Common myeloid progenitor, CD34-positive (primary cell): Measurements from ENCODE around the gene ZBTB16.

ENCODE experiments used
- CTCF ChIA-PET: fragments of 350-600 bp; sonication (Branson Sonifier 250); formaldehyde crosslinking; loops from one replicate; lab custom pipeline; 2021; ENCODE audit warnings: antibody characterized with exemption; lab: Charles Lee
- POLR2A ChIA-PET: fragments of 350-600 bp; sonication (Branson Sonifier 250); formaldehyde crosslinking; loops from one replicate; lab custom pipeline; 2021; ENCODE audit warnings: antibody characterized with exemption; lab: Charles Lee
- DNase-seq, 3 donors: peaks; one replicate each; pipeline versions ENCODE4 v3.0.0 to v3.0.0-alpha.2; 2013
- H3K27ac ChIP-seq, 2 experiments: 1 replicate in 1 of 2; 2 replicates in 1 of 2; pipeline ENCODE4 v1.7.0; 2013; ENCODE audit warnings: inconsistent platforms in 2 of 2, low read length in 2 of 2, mild to moderate bottlenecking in 2 of 2, low read depth in 1 of 2, moderate library complexity in 1 of 2; ENCODE audit not compliant: severe bottlenecking in 2 of 2, insufficient read depth in 1 of 2, poor library complexity in 1 of 2
- H3K27me3 ChIP-seq, 5 experiments: replicated peaks in 2 of 5; 1 replicate in 3 of 5; 2 replicates in 2 of 5; pipeline versions ENCODE4 v1.6.1 to v1.7.0; 2013; ENCODE audit warnings: low read length in 4 of 5, mild to moderate bottlenecking in 2 of 5, moderate library complexity in 2 of 5, inconsistent platforms in 1 of 5; ENCODE audit not compliant: insufficient read depth in 5 of 5, control insufficient read depth in 4 of 5
- H3K36me3 ChIP-seq, 4 experiments: 1 replicate in 2 of 4; 2 replicates in 2 of 4; pipeline versions ENCODE4 v1.6.1 to v1.7.0; 2013; ENCODE audit warnings: low read length in 3 of 4, control low read depth in 1 of 4, mild to moderate bottlenecking in 1 of 4; ENCODE audit not compliant: control insufficient read depth in 4 of 4, insufficient read depth in 4 of 4
- H3K4me1 ChIP-seq, 4 experiments: 1 replicate in 3 of 4; 2 replicates in 1 of 4; pipeline versions ENCODE4 v1.6.1 to v1.7.1; 2013; ENCODE audit warnings: low read length in 3 of 4, mild to moderate bottlenecking in 3 of 4, control low read depth in 1 of 4, inconsistent platforms in 1 of 4, moderate library complexity in 1 of 4; ENCODE audit not compliant: control insufficient read depth in 4 of 4, insufficient read depth in 4 of 4; ENCODE audit errors: control extremely low read depth in 1 of 4
- H3K4me3 ChIP-seq, 7 experiments: 1 replicate in 4 of 7; 2 replicates in 3 of 7; pipeline versions ENCODE4 v1.5.1 to v1.7.0; 2013; ENCODE audit warnings: mild to moderate bottlenecking in 7 of 7, low read length in 6 of 7, moderate library complexity in 6 of 7, inconsistent platforms in 2 of 7, low read depth in 2 of 7, control low read depth in 1 of 7; ENCODE audit not compliant: insufficient read depth in 4 of 7, control insufficient read depth in 1 of 7; ENCODE audit errors: extremely low read depth in 1 of 7
- H3K9me3 ChIP-seq, 5 experiments: 1 replicate in 4 of 5; 2 replicates in 1 of 5; pipeline versions ENCODE4 v1.6.1 to v1.7.1; 2013; ENCODE audit warnings: low read length in 4 of 5, mild to moderate bottlenecking in 2 of 5, inconsistent platforms in 1 of 5, low read depth in 1 of 5, moderate library complexity in 1 of 5; ENCODE audit not compliant: control insufficient read depth in 4 of 5, insufficient read depth in 2 of 5; ENCODE audit errors: control extremely low read depth in 1 of 5
- WGBS: methylation state at CpG from one replicate; pipeline ENCODE4 v1.1.5; 2013; ENCODE audit not compliant: insufficient coverage; 5-methylcytosine and 5-hydroxymethylcytosine counted together

Gene ZBTB16

DNA sequence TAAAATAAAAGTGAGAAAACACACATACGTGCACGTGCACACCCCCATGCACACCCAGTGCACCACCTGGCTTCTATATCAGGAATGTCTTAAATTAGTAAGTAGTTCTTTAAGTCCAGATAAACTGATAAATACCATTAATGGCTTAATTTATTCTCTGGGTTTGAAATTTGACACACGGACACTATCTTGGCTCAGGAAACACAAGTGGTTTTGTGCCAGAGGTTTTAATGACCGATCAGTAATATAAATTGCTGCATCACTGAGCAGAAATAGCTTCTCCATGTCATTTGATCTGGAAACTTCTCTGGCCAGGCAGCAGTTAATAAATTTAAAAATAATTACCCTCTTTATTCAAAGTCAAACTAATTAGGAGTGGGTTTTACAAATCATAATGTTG, 135.2 kb downstream of the ZBTB16 start:
- DNase-seq = no peak
- Histone ChIP-seq H3K4me3 (no peak overlapping the region), H3K36me3 (peaks cover 0 to 26% (median 0%) of the 10 kb centered on the region in 4 experiments), H3K9me3 (peaks cover 0 to 13% (median 0%) of the 10 kb centered on the region in 5 experiments), H3K27me3 (no peaks in the 10 kb centered on the region), H3K4me1 (peaks cover 2 to 20% (median 7%) of the 10 kb centered on the region in 4 experiments), H3K27ac (no peak overlapping the region)
- WGBS = no CpG with 5 or more reads among the region's 4 CpGs
- ChIA-PET POLR2A (no interaction called here), CTCF (interaction anchor here (0.7 to 6.2 kb wide), 10 partner anchors 12 to 156 kb away, joined by 3 to 70 read pairs (median 5); no protein-coding TSS in a partner anchor)

DNA sequence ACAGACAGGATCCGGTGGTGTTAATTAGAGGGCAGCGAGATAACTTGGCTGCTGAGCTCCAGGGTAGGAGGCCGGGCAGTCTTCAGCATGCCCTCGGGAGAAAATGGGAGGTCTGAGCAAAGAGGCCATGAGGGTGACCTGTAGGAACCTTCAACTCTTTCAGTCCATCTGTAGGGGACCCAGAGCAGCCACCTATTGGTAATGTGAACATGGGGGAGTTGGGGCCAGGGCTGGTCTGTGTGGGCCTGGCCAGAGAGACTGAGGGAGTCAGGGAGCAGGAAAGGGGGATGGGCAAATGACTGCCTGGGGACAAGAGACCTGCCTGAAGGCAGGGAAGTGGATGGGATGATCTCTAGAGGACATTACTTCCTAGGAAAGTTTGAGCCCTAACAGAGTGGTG, 135.6 kb downstream of the ZBTB16 start:
- Histone ChIP-seq H3K36me3 (peaks cover 0 to 21% (median 0%) of the 10 kb centered on the region in 4 experiments), H3K4me1 (peaks cover 2 to 20% (median 7%) of the 10 kb centered on the region in 4 experiments), H3K4me3 (no peak overlapping the region), H3K9me3 (peaks cover 0 to 13% (median 0%) of the 10 kb centered on the region in 5 experiments), H3K27me3 (no peaks in the 10 kb centered on the region), H3K27ac (no peak overlapping the region)
- WGBS = 97% methylated on average over 4 of the region's 4 CpGs
- ChIA-PET CTCF (interaction anchor here (0.7 to 6.2 kb wide), 8 partner anchors 21 to 158 kb away, joined by 3 to 39 read pairs (median 4); no protein-coding TSS in a partner anchor), POLR2A (no interaction called here)
- DNase-seq = no peak

DNA sequence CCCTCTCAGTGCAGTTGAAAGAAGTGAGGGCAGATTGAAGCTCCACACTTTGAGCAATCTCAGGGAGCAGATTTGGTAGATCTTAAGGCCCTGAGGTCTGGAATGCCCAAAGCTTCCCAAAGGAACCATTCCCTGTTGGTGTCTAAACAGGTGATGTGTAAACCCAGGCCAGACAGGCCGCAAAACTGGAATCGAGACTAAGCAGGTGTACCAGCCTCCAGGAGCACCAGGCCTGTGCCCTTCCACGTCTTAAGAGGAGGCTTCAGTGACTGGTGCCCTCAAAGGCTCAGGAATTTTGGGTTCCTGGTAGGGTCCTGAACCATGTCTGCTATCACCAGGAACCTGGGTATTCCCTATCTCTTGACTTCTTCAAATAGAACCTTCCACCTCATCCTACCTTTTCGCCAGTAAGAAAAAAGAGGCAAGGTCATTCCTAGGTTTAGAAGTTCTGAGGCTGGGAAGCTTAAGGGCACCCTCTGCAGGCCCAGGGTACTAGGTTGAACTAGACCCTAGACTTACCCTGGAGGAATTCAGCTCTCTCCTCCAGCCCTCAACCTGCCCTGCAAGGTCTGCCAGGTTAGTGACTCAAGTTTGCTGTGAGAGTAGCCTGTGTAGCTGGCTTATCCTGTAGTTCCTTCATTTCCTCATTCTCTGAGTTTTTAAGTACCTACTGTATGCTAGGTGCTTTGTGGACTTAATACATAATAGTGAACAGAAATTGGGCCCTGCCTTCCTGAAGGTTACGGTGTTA, 136.6 kb downstream of the ZBTB16 start:
- 100% methylated on average over 3 of the region's 5 CpGs for WGBS
- POLR2A ChIA-PET = no interaction called here
- DNase-seq = peak in 1 of 3 donors; percentile 41
- CTCF ChIA-PET = interaction anchor here (0.6 to 6.2 kb wide), 15 partner anchors 13 to 206 kb away, joined by 3 to 39 read pairs (median 4); no protein-coding TSS in a partner anchor
- Histone ChIP-seq H3K9me3 (peaks cover 0 to 5% (median 0%) of the 10 kb centered on the region in 5 experiments), H3K4me3 (no peak overlapping the region), H3K27me3 (no peaks in the 10 kb centered on the region), H3K27ac (no peak overlapping the region), H3K4me1 (peaks cover 2 to 20% (median 7%) of the 10 kb centered on the region in 4 experiments), H3K36me3 (peaks cover 0 to 12% (median 0%) of the 10 kb centered on the region in 4 experiments)

GRCh38 chr11:114196997-114197703, 137.6 kb downstream of the ZBTB16 start:
- CTCF ChIA-PET = interaction anchor here (0.9 to 6.2 kb wide), 9 partner anchors 9 to 206 kb away, joined by 3 to 39 read pairs (median 6); no protein-coding TSS in a partner anchor
- Histone ChIP-seq H3K27me3 (no peaks in the 10 kb centered on the region), H3K4me3 (no peak overlapping the region)

DNA sequence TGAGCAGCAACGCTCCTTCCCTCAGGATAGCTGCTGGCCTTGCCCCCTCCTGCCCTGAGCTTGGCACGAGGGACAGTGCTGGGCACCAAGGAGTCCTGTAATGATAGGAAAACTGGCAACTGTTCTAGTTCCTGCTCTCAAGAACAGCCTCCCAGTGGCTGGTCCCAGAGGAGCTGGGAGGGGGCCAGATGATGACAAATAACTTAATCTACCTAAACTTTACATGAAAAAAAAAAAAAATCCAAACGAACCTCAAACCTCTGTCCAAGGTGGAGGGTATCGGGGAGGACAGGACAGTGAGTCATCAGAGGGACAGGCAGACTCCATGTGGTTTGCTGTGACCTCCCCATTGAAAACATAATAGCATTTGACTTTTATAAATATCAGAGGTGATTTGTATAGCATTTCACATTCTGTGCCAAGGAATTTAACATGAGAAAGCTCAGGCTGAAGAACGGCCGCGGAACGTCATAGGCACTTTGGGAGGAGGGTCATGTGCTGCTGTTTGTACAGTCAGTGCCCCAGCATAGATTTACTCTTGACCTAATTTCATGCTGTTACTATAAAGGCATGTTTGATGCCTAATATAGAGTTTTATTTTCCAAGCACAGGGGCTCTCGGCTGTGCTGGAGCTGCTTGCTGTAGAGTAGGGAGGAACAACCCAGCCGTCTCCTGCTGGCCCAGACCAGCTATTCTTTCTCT, 138.4 kb downstream of the ZBTB16 start:
- no peak overlapping the region for H3K27ac ChIP-seq
- no peak for DNase-seq
- H3K4me1 ChIP-seq = peaks cover 0 to 12% (median 5%) of the 10 kb centered on the region in 4 experiments
- ChIA-PET CTCF (interaction anchor here (0.7 to 2.8 kb wide), 6 partner anchors 8 to 60 kb away, joined by 3 to 19 read pairs (median 4); no protein-coding TSS in a partner anchor), POLR2A (no interaction called here)
- no peaks in the 10 kb centered on the region for H3K27me3 ChIP-seq
- WGBS = 98% methylated on average over 7 of the region's 10 CpGs
- H3K4me3 ChIP-seq = no peak overlapping the region
- H3K9me3 ChIP-seq = no peaks in the 10 kb centered on the region
- H3K36me3 ChIP-seq = peaks cover 0 to 6% (median 0%) of the 10 kb centered on the region in 4 experiments

More at GRCh38 chr11:114196997-114197703, 137.6 kb downstream of the ZBTB16 start:
- WGBS = 93% methylated on average over 7 of the region's 7 CpGs
- Histone ChIP-seq H3K36me3 (peaks cover 0 to 6% (median 0%) of the 10 kb centered on the region in 4 experiments), H3K27ac (no peak overlapping the region), H3K9me3 (no peaks in the 10 kb centered on the region), H3K4me1 (peaks cover 2 to 20% (median 7%) of the 10 kb centered on the region in 4 experiments)
- DNase-seq = no peak
- POLR2A ChIA-PET = no interaction called here

DNA sequence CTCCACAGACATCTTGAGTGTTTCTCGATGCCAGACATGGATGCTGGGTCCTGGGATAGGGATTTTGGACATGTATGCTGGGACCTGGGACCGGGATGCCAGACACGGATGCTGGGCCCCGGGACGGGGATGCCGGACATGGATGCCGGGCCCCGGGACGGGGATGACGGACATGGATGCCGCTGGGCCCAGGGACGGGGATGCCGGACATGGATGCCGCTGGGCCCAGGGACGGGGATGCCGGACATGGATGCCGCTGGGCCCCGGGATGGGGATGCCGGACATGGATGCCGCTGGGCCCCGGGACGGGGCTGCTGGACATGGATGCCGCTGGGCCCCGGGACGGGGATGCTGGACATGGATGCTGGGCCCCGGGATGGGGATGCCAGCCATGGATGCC, 139.5 kb downstream of the ZBTB16 start:
- POLR2A ChIA-PET = no interaction called here
- WGBS = 95% methylated on average over 26 of the region's 26 CpGs

More for the DNA sequence above, 139.5 kb downstream of the ZBTB16 start:
- Histone ChIP-seq H3K4me3 (no peak overlapping the region), H3K9me3 (no peaks in the 10 kb centered on the region), H3K4me1 (peaks cover 0 to 10% (median 7%) of the 10 kb centered on the region in 4 experiments), H3K27ac (no peak overlapping the region), H3K27me3 (no peaks in the 10 kb centered on the region), H3K36me3 (peaks cover 0 to 6% (median 0%) of the 10 kb centered on the region in 4 experiments)
- no peak for DNase-seq
- CTCF ChIA-PET = no interaction called here
